ENCODE results near the gene MEGF11.
A peak's percentile ranks its signal among the peaks of the same experiment; 100 is the strongest.
"Not testable (repeated sequence)": the region's sequence is repeated elsewhere in the genome, so short reads cannot be mapped to it uniquely, and the experiment has no call there.

The MEGF11 gene

DNA sequence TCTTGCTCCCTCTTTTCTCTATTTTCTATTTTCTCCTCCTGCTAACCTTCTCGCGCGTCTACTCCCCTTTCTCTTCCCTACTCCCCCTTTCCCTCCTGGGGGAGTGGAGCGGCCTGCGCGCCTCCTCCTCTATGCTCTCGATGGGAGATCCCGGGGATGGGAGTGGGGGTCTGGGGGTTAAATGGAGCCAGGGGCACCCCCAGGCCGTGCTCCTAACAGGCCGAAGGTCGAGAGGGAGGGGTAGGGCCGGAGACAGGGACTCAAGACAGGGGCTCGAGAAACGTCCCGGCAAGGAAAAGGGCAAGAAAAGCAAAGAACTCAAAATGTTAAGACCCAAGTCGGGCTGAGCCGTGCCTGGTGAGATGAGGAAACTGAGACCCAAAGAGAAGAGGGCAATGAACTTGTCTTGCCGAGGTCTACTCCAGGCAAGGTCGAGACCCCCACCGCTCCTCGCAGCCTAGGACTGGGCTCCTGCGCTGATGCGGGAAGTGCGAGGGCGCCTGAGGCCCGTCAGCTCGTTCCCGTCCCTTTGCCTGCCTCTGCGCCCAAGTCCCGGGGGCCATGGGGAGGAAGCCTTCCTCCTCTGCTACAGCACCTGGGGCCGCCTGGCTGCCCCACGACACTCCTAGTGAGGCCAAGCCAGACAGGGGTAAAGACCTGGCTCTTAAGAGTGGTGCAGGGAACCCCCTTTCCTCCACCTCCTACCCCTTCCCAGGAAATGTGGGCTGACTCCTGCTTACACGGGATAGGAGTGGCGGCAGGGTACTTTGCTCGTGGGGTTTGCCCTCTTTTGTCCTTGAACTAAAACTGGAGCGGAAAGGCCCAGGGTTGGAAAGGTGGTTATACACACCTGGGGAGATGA lies 770 bp upstream of the MEGF11 start:
- H3K27me3 ChIP-seq (ENCODE audit: control insufficient read depth, insufficient read depth, low read length, poor library complexity, severe bottlenecking) = peaks cover 84% of the 10 kb centered on the region
- H3K4me1 ChIP-seq (ENCODE audit: control insufficient read depth, insufficient read depth, low read length) = peaks cover 14% of the 10 kb centered on the region
- 2 to 3% methylated on average over 36 of the region's 36 CpGs for WGBS, 2 experiments

DNA sequence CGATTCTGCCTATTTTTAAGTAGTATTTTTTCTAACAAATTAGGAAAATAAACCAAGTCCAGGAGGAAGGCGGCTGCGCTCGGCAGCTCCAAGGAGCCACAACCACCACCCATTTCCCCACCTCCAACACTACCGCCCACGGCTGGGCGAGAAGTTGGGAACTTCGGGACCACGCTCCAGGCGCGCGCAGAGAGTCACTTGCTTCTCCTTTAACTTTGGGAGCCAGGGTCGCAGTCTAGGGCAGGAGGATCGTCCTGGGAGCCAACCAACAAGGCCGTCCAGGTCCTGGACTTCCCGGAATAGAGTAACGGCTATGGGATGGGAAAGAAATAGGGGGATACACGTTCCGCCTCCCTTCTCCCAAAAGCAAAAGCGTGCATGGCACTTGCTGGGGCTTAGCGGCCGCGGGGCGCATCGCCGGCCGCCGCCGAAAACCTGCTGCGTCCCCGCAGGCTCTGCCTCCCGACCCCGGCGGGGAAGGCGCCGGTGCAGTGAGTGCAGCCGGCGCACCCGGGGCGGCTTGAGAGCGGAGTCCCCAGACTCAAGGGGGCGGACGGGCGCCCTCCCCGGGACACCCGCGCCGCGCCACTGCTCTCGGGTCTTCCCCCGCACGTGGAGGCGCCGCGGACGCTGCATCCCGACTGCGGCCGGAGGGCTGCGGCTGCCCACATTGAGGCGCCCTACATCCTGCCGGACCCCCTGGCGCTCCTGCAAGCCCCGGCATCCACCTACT lies 699 bp downstream of the MEGF11 start:
- H3K4me1 ChIP-seq (ENCODE audit: control insufficient read depth, insufficient read depth, low read length) = peaks cover 14% of the 10 kb centered on the region
- peaks cover 79% of the 10 kb centered on the region for H3K27me3 ChIP-seq (ENCODE audit: control insufficient read depth, insufficient read depth, low read length, poor library complexity, severe bottlenecking)
- WGBS, 2 experiments = 0% methylated on average over 64 of the region's 64 CpGs
- H3K4me3 ChIP-seq (ENCODE audit: insufficient read depth, low read depth, low read length) = peak overlapping the region; percentile 44
- H3K9me3 ChIP-seq (ENCODE audit: control insufficient read depth, low read length) = no peaks in the 10 kb centered on the region
- no peaks in the 10 kb centered on the region for H3K36me3 ChIP-seq (ENCODE audit: control insufficient read depth, insufficient read depth, low read length)
- H3K27ac ChIP-seq (ENCODE audit: insufficient read depth, low read depth, low read length, poor library complexity, severe bottlenecking) = no peak overlapping the region

More for the DNA sequence above, 770 bp upstream of the MEGF11 start:
- no peak overlapping the region for H3K27ac ChIP-seq (ENCODE audit: insufficient read depth, low read depth, low read length, poor library complexity, severe bottlenecking)
- no peaks in the 10 kb centered on the region for H3K9me3 ChIP-seq (ENCODE audit: control insufficient read depth, low read length)
- H3K4me3 ChIP-seq (ENCODE audit: insufficient read depth, low read depth, low read length) = peak overlapping the region; percentile 44
- no peaks in the 10 kb centered on the region for H3K36me3 ChIP-seq (ENCODE audit: control insufficient read depth, insufficient read depth, low read length)

DNA sequence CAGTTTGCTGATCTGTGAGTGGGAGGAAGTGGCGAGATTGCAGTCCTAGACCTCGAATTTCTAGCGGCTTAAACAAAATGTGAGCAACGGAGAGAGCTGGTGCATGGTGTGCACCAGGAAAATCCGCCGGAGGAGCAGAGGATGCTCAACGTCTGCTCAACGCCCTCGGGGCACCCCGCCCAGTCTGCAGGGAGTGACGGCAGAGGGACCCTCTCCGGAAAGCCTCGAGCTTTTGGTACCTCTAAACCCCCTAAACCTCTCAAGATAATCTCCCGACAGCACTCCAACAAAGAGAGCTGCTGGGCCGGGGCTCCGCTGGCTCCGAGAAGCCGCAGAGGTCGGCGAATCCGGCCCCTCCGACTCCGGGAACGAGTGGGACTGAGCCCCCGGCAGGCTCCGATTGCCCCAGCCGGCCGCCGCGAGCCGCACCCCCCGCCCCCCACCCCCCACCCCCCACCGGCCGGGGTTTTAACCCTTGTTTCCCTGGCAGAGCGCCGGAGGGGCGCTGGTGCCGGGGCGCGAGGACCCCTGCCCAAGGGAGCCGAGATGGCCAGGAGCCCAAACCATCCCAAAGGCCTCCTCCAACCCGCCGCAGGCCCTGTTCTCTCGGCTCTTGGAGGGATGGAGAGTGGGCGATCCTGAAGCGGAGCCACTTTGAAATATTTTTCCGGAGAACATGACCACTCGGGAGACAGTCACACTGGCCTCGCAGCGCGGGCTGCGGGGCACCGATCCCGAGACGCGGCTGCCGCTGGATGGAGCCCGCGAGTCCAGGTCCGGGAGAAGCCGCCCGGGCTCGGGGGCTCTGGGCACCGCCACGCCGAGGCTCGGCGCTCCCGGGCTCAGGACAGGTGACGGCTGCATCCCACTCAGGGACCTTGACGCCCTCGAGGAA lies 1.5 kb downstream of the MEGF11 start:
- Histone ChIP-seq H3K4me3 (ENCODE audit: insufficient read depth, low read depth, low read length) (peak overlapping the region; percentile 44), H3K4me1 (ENCODE audit: control insufficient read depth, insufficient read depth, low read length) (peaks cover 14% of the 10 kb centered on the region), H3K27ac (ENCODE audit: insufficient read depth, low read depth, low read length, poor library complexity, severe bottlenecking) (no peak overlapping the region), H3K27me3 (ENCODE audit: control insufficient read depth, insufficient read depth, low read length, poor library complexity, severe bottlenecking) (peaks cover 71% of the 10 kb centered on the region), H3K9me3 (ENCODE audit: control insufficient read depth, low read length) (no peaks in the 10 kb centered on the region), H3K36me3 (ENCODE audit: control insufficient read depth, insufficient read depth, low read length) (no peaks in the 10 kb centered on the region)
- WGBS, 2 experiments = 1% methylated on average over 62 of the region's 72 CpGs

DNA sequence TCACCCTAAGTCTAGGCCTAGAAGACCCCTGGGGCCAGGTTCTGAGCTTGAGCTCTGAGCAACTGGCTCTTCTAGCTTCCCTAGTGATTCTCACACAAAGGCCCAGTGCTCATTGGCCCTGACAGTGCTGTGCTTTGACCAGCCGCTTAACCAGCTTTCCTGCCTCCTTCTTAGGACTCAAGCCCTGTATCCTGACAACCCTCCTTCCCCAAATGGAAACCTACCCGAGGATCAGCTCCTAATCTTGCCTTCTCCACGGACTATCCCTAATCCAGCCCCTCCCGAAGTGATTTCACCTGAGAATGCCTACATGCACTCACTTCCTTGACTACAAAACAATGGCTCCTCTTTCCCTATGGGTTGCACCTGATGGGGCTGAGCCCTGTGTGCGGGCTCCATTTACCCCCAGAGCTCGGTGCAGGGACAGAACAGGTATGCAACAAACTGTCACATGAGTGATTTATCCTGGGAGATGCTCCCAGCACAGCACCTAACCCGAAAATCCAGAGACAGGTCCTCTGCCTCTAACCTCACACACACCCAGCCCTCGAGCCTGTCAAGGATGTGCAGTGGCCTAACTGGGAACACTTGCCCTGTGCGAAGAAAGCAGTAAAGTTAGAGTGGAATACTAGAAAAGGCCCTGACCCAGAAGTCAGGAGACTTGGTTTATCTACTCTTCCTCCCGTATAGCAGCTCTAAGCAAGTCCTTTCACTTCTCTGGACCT lies 2.3 kb downstream of the MEGF11 start:
- Histone ChIP-seq H3K9me3 (ENCODE audit: control insufficient read depth, low read length) (no peaks in the 10 kb centered on the region), H3K4me1 (ENCODE audit: control insufficient read depth, insufficient read depth, low read length) (peaks cover 14% of the 10 kb centered on the region), H3K4me3 (ENCODE audit: insufficient read depth, low read depth, low read length) (peak overlapping the region; percentile 44), H3K36me3 (ENCODE audit: control insufficient read depth, insufficient read depth, low read length) (no peaks in the 10 kb centered on the region), H3K27ac (ENCODE audit: insufficient read depth, low read depth, low read length, poor library complexity, severe bottlenecking) (no peak overlapping the region), H3K27me3 (ENCODE audit: control insufficient read depth, insufficient read depth, low read length, poor library complexity, severe bottlenecking) (peaks cover 63% of the 10 kb centered on the region)
- 25 to 35% methylated on average over 9 to 10 of the region's 10 CpGs for WGBS, 2 experiments

DNA sequence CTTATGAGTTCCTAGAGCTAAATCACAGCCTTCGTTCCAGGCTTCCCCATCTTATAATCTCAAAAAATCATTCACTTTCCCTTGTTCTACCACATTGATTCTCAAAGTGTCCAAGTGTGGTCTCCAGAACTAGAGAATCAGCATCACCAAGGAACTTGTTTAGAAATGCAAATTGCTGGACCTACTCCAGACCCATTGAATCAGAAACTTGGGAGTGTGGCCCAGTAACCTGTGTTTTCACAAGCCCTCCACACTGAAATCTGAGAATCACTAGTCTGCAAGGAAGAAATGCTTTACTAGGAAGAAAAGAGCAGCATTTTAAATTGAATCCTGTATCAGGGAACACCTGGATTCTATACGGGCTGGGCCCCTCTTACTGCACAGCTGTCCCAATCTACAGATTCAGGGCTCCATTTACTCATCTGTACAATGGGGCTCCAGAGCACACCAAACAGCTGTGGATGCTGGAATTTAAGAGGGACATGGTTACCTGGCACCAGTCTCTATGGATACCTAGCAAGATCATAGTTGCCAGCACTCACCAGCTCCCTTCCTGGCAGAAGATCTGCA lies 3.9 kb downstream of the MEGF11 start:
- H3K27ac ChIP-seq (ENCODE audit: insufficient read depth, low read depth, low read length, poor library complexity, severe bottlenecking) = no peak overlapping the region
- no peaks in the 10 kb centered on the region for H3K36me3 ChIP-seq (ENCODE audit: control insufficient read depth, insufficient read depth, low read length)
- no peak overlapping the region for H3K4me3 ChIP-seq (ENCODE audit: insufficient read depth, low read depth, low read length)
- WGBS, 2 experiments = 61 to 73% methylated on average over 2 of the region's 2 CpGs
- no peaks in the 10 kb centered on the region for H3K9me3 ChIP-seq (ENCODE audit: control insufficient read depth, low read length)
- H3K4me1 ChIP-seq (ENCODE audit: control insufficient read depth, insufficient read depth, low read length) = peaks cover 14% of the 10 kb centered on the region
- peaks cover 48% of the 10 kb centered on the region for H3K27me3 ChIP-seq (ENCODE audit: control insufficient read depth, insufficient read depth, low read length, poor library complexity, severe bottlenecking)

DNA sequence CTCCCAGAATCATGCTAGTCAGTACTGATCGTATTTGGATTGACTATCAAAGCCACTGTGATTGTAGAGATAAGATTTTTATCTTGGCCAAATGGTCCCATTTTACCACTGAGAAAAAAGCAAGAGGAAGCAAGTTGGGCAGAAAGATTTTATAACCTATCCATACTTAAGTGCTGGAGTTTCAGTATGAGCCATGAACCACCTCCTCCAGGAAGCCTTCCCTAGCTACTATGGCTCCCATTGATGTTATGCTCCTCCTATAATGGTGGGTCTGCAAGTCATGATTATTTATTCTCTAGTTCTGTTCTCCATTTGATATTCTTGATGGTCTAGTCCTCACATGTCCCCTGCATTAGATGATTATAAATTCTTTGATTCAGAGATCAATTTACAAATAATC lies 6.6 kb downstream of the MEGF11 start:
- Histone ChIP-seq H3K4me1 (ENCODE audit: control insufficient read depth, insufficient read depth, low read length) (no peaks in the 10 kb centered on the region), H3K27me3 (ENCODE audit: control insufficient read depth, insufficient read depth, low read length, poor library complexity, severe bottlenecking) (peaks cover 20% of the 10 kb centered on the region), H3K27ac (ENCODE audit: insufficient read depth, low read depth, low read length, poor library complexity, severe bottlenecking) (no peak overlapping the region), H3K36me3 (ENCODE audit: control insufficient read depth, insufficient read depth, low read length) (no peaks in the 10 kb centered on the region), H3K9me3 (ENCODE audit: control insufficient read depth, low read length) (no peaks in the 10 kb centered on the region), H3K4me3 (ENCODE audit: insufficient read depth, low read depth, low read length) (no peak overlapping the region)
- 94 to 100% methylated on average over 1 of the region's 1 CpG for WGBS, 2 experiments

DNA sequence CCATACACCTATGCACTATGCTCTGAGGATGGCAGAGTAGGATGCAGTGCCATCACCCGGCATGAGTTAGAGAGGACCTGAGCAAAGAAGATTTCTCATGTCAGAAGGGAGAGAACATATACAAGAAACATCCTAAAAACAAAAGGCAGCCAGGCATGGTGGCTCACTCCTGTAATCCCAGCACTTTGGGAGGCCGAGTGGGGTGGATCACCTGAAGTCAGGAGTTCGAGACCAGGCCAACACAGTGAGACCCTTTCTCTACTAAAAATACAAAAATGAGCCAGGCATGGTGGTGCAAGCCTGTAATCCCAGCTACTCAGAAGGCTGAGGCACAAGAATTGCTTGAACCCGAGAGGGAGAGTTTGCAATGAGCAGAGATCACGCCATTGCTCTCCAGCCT lies 7.7 kb downstream of the MEGF11 start:
- not testable (repeated sequence) for H3K4me3 ChIP-seq (ENCODE audit: insufficient read depth, low read depth, low read length); H3K27me3 ChIP-seq (ENCODE audit: control insufficient read depth, insufficient read depth, low read length, poor library complexity, severe bottlenecking); H3K4me1 ChIP-seq (ENCODE audit: control insufficient read depth, insufficient read depth, low read length); H3K9me3 ChIP-seq (ENCODE audit: control insufficient read depth, low read length); H3K36me3 ChIP-seq (ENCODE audit: control insufficient read depth, insufficient read depth, low read length); H3K27ac ChIP-seq (ENCODE audit: insufficient read depth, low read depth, low read length, poor library complexity, severe bottlenecking)
- WGBS, 2 experiments = 90 to 93% methylated on average over 5 of the region's 5 CpGs

DNA sequence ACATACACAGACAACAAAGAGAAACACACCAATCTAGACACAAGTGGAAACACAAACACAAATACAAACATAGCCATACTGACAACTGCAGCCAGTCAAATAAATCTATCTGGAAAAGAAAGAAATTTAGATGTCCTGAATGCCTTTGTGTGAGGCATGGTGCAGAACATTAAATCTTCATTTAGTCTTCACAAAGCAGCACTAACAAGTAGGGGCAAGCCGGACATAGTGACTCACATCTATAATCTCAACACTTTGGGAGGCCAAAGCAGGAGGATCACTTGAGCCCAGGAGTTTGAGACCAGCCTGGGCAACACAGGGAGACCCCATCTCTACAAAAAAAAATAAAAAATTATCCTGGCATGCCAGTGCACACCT lies 11.7 kb downstream of the MEGF11 start:
- Histone ChIP-seq H3K27ac (ENCODE audit: insufficient read depth, low read depth, low read length, poor library complexity, severe bottlenecking) (no peak overlapping the region), H3K4me1 (ENCODE audit: control insufficient read depth, insufficient read depth, low read length) (no peaks in the 10 kb centered on the region), H3K27me3 (ENCODE audit: control insufficient read depth, insufficient read depth, low read length, poor library complexity, severe bottlenecking) (no peaks in the 10 kb centered on the region), H3K4me3 (ENCODE audit: insufficient read depth, low read depth, low read length) (no peak overlapping the region), H3K36me3 (ENCODE audit: control insufficient read depth, insufficient read depth, low read length) (no peaks in the 10 kb centered on the region), H3K9me3 (ENCODE audit: control insufficient read depth, low read length) (no peaks in the 10 kb centered on the region)
- 94 to 100% methylated on average over 1 of the region's 1 CpG for WGBS, 2 experiments

DNA sequence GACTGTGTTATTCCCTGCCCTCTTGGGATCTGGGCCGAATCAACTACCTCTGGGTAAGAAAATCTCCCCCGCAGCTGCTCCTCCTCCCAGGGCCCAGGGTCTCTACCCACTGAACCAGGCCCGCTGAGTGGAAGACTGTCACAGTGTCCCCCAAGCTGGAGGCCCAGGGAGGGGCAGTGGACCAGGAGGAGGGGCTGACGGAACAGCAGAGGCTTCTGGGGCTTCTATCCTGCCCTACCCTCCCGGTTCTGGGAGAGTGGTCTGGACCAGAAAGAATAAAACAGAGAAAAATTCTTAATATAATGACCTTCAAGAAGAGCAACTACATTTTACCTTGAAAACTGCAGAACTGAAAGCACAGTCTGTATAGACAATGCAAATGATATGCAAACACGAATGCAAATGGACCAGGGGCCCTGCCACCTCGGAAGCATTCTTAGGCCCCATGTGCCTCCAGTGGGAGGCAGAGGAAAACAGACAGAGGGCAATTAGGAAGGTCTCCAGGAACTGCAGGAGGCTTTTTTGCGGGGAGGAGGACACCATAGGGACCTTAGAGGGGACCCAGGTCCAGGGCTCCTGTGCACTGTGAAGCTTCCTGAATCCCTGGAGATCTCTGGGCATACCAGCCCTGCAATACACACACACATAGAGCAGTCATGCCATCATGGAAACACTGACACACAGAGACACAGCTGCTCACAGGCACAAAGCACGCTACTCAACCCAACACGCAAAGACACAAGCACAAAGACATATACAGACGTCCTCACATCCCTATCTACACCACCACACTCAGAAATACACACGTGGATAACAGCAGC lies 12.3 kb downstream of the MEGF11 start:
- H3K4me1 ChIP-seq (ENCODE audit: control insufficient read depth, insufficient read depth, low read length) = no peaks in the 10 kb centered on the region
- H3K36me3 ChIP-seq (ENCODE audit: control insufficient read depth, insufficient read depth, low read length) = no peaks in the 10 kb centered on the region
- H3K4me3 ChIP-seq (ENCODE audit: insufficient read depth, low read depth, low read length) = no peak overlapping the region
- no peak overlapping the region for H3K27ac ChIP-seq (ENCODE audit: insufficient read depth, low read depth, low read length, poor library complexity, severe bottlenecking)
- no peaks in the 10 kb centered on the region for H3K27me3 ChIP-seq (ENCODE audit: control insufficient read depth, insufficient read depth, low read length, poor library complexity, severe bottlenecking)
- 81 to 82% methylated on average over 12 of the region's 12 CpGs for WGBS, 2 experiments
- no peaks in the 10 kb centered on the region for H3K9me3 ChIP-seq (ENCODE audit: control insufficient read depth, low read length)
